Measurements from ENCODE around the gene SH3YL1. TPM values are rescaled to one million over a fixed set of nuclear protein-coding genes. Genes with fewer than 3 reads are reported as not detected.
A peak's percentile ranks its signal among the peaks of the same experiment; 100 is the strongest.

SH3YL1 gene
- total and polyA plus RNA-seq, 4 experiments from 2014 or later = 38.0 to 71.4 (median 55.4) TPM

- Histone ChIP-seq H3K27ac (ENCODE audit: low read depth, low read length) (peak overlapping the region; percentile 85), H3K27me3 (ENCODE audit: insufficient read depth, low read length) (no peaks in the 10 kb centered on the region), H3K4me3 (ENCODE audit: low read length in 2 of 2) (peak overlapping the region in 1 of 2 donors; percentile 75), H3K36me3 (ENCODE audit: insufficient read depth, low read length) (no peaks in the 10 kb centered on the region), H3K9me3 (ENCODE audit: control insufficient read depth in 1 of 2, low read length in 2 of 2) (no peaks in the 10 kb centered on the region), H3K4me1 (ENCODE audit: insufficient read depth, low read length) (peaks cover 41% of the 10 kb centered on the region)
- Mint-ChIP-seq H3K27me3 (no peaks in the 10 kb centered on the region), H3K4me1 (peaks cover 16 to 56% (median 32%) of the 10 kb centered on the region in 4 donors), H3K9me3 (peaks cover 0 to 13% (median 4%) of the 10 kb centered on the region in 8 donors), H3K36me3 (peaks cover 18 to 26% of the 10 kb centered on the region in 2 donors), H3K27ac (peak overlapping the region; percentile 91 to 96 (median 93)), H3K4me3 (peak overlapping the region; percentile 74 to 96 (median 83))
- ChIA-PET POLR2A (ENCODE audit: partially characterized antibody) (interaction anchor here (0.7 kb wide), 1 partner anchor 166 kb away, joined by 3 read pairs; no protein-coding TSS in a partner anchor), CTCF (ENCODE audit: partially characterized antibody) (interaction anchor here (0.8 kb wide), 1 partner anchor 373 kb away, joined by 3 read pairs; no protein-coding TSS in a partner anchor)
- intact Hi-C loops (cut with micrococcal nuclease) = no loop called here
- DNase-seq = peak in 2 of 5 donors; percentile 8
These were observed 652 bp downstream of the SH3YL1 start for GRCh38 chr2:263022-263738.

GRCh38 chr2:262117-262516 lies 1.7 kb downstream of the SH3YL1 start:
- peak overlapping the region in 5 of 8 donors; percentile 41 to 94 (median 63) for H3K4me3 Mint-ChIP-seq
- POLR2A ChIA-PET (ENCODE audit: partially characterized antibody) = no interaction called here

DNA sequence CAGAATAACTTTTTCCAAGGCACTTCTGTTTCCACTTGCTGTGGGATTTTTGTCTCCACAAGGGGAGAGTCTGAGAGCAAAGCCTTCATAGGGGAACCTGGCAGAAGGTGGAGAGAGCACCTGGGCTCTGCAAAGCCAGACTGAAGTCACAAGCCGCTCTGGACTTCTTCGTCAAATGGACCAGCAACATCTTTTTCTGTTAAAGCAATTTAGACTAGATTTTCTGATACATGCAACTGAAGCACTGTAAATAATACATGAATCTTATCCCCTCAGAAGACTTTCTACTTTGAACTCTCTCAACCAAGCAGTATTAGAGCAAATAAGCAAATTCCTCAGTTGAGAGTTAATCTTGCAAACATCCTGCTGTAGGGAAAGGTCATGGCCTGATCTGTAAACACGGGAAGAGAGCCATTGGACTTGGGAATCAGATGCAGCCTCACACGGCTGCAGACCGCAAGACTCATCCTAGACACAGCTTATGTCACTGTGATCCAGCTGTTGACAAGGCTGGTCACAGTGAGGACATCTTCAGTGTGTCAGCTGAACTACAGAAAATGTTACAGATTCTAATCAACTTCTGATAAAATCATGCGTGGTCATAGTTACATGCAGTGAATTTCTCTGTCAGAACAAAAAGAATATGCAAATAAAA lies 3.2 kb downstream of the SH3YL1 start:
- Mint-ChIP-seq H3K27me3 (no peaks in the 10 kb centered on the region), H3K4me3 (no peak overlapping the region), H3K27ac (peak overlapping the region in 3 of 7 donors; percentile 13 to 51 (median 15)), H3K9me3 (peaks cover 0 to 18% (median 8%) of the 10 kb centered on the region in 8 donors), H3K36me3 (peaks cover 14 to 23% of the 10 kb centered on the region in 2 donors), H3K4me1 (peaks cover 2 to 30% (median 14%) of the 10 kb centered on the region in 4 donors)
- Histone ChIP-seq H3K4me3 (ENCODE audit: low read length in 2 of 2) (no peak overlapping the region), H3K36me3 (ENCODE audit: insufficient read depth, low read length) (no peaks in the 10 kb centered on the region), H3K27ac (ENCODE audit: low read depth, low read length) (no peak overlapping the region), H3K9me3 (ENCODE audit: control insufficient read depth in 1 of 2, low read length in 2 of 2) (no peaks in the 10 kb centered on the region), H3K4me1 (ENCODE audit: insufficient read depth, low read length) (peaks cover 17% of the 10 kb centered on the region), H3K27me3 (ENCODE audit: insufficient read depth, low read length) (no peaks in the 10 kb centered on the region)
- ChIA-PET POLR2A (ENCODE audit: partially characterized antibody) (no interaction called here), CTCF (ENCODE audit: partially characterized antibody) (interaction anchor here (1.3 kb wide), 1 partner anchor 375 kb away, joined by 3 read pairs; no protein-coding TSS in a partner anchor)
- no peak for DNase-seq
- intact Hi-C loops (cut with micrococcal nuclease) = no loop called here

More at GRCh38 chr2:262117-262516, 1.7 kb downstream of the SH3YL1 start:
- H3K4me1 ChIP-seq (ENCODE audit: insufficient read depth, low read length) = peaks cover 31% of the 10 kb centered on the region
- peaks cover 0 to 18% (median 7%) of the 10 kb centered on the region in 8 donors for H3K9me3 Mint-ChIP-seq
- H3K27me3 Mint-ChIP-seq = no peaks in the 10 kb centered on the region
- no peak overlapping the region for H3K4me3 ChIP-seq (ENCODE audit: low read length in 2 of 2)
- no peaks in the 10 kb centered on the region for H3K27me3 ChIP-seq (ENCODE audit: insufficient read depth, low read length)
- no peaks in the 10 kb centered on the region for H3K9me3 ChIP-seq (ENCODE audit: control insufficient read depth in 1 of 2, low read length in 2 of 2)
- intact Hi-C loops (cut with micrococcal nuclease) = no loop called here
- peaks cover 14 to 25% of the 10 kb centered on the region in 2 donors for H3K36me3 Mint-ChIP-seq
- no peak for DNase-seq
- H3K27ac ChIP-seq (ENCODE audit: low read depth, low read length) = no peak overlapping the region
- no peaks in the 10 kb centered on the region for H3K36me3 ChIP-seq (ENCODE audit: insufficient read depth, low read length)
- peak overlapping the region in 6 of 7 donors; percentile 24 to 96 (median 80) for H3K27ac Mint-ChIP-seq
- CTCF ChIA-PET (ENCODE audit: partially characterized antibody) = interaction anchor here (0.8 to 1.4 kb wide), 6 partner anchors 15 to 376 kb away, joined by 3 to 6 read pairs (median 4); no protein-coding TSS in a partner anchor
- H3K4me1 Mint-ChIP-seq = peaks cover 10 to 45% (median 25%) of the 10 kb centered on the region in 4 donors

- H3K27me3 ChIP-seq (ENCODE audit: insufficient read depth, low read length) = no peaks in the 10 kb centered on the region
- peaks cover 0 to 18% (median 8%) of the 10 kb centered on the region in 8 donors for H3K9me3 Mint-ChIP-seq
- peaks cover 12% of the 10 kb centered on the region for H3K4me1 ChIP-seq (ENCODE audit: insufficient read depth, low read length)
- H3K9me3 ChIP-seq (ENCODE audit: control insufficient read depth in 1 of 2, low read length in 2 of 2) = no peaks in the 10 kb centered on the region
- H3K4me3 ChIP-seq (ENCODE audit: low read length in 2 of 2) = no peak overlapping the region
- no peaks in the 10 kb centered on the region for H3K27me3 Mint-ChIP-seq
- POLR2A ChIA-PET (ENCODE audit: partially characterized antibody) = no interaction called here
- no peak overlapping the region for H3K4me3 Mint-ChIP-seq
- H3K36me3 Mint-ChIP-seq = peaks cover 14 to 19% of the 10 kb centered on the region in 2 donors
- intact Hi-C loops (cut with micrococcal nuclease) = no loop called here
- H3K27ac ChIP-seq (ENCODE audit: low read depth, low read length) = no peak overlapping the region
- CTCF ChIA-PET (ENCODE audit: partially characterized antibody) = no interaction called here
- peaks cover 0 to 24% (median 9%) of the 10 kb centered on the region in 4 donors for H3K4me1 Mint-ChIP-seq
- DNase-seq = no peak
- no peak overlapping the region for H3K27ac Mint-ChIP-seq
- no peaks in the 10 kb centered on the region for H3K36me3 ChIP-seq (ENCODE audit: insufficient read depth, low read length)
These were observed 4.0 kb downstream of the SH3YL1 start for GRCh38 chr2:259789-260331.

DNA sequence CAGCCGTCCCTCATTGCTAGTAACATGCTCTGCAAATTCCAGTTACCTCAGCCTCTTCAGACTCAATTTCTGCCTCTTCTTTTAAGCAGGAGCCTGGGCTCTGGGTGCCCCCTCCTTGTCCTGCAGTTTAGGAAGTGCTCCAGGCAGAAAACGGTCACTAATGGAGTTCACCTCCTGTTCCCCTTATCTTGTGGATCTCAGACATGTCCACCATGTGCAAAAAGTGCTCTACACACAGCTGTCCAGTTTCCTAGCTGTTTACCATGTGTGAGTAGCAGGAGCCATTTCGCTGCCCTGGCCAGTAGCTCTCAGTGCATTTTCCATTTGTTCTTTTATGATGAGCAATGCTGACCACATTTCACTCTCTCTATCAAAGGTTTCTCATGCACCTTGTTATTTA lies 4.9 kb downstream of the SH3YL1 start:
- ChIA-PET CTCF (ENCODE audit: partially characterized antibody) (interaction anchor here (0.9 kb wide), 1 partner anchor 12 kb away, joined by 3 read pairs; no protein-coding TSS in a partner anchor), POLR2A (ENCODE audit: partially characterized antibody) (no interaction called here)
- no peak for DNase-seq
- Mint-ChIP-seq H3K36me3 (peaks cover 14 to 15% of the 10 kb centered on the region in 2 donors), H3K4me3 (no peak overlapping the region), H3K27me3 (no peaks in the 10 kb centered on the region), H3K9me3 (peaks cover 0 to 18% (median 8%) of the 10 kb centered on the region in 8 donors), H3K27ac (peak overlapping the region in 1 of 7 donors; percentile 35), H3K4me1 (peaks cover 0 to 24% (median 7%) of the 10 kb centered on the region in 4 donors)
- Histone ChIP-seq H3K4me3 (ENCODE audit: low read length in 2 of 2) (no peak overlapping the region), H3K36me3 (ENCODE audit: insufficient read depth, low read length) (no peaks in the 10 kb centered on the region), H3K27me3 (ENCODE audit: insufficient read depth, low read length) (no peaks in the 10 kb centered on the region), H3K27ac (ENCODE audit: low read depth, low read length) (no peak overlapping the region), H3K9me3 (ENCODE audit: control insufficient read depth in 1 of 2, low read length in 2 of 2) (no peaks in the 10 kb centered on the region), H3K4me1 (ENCODE audit: insufficient read depth, low read length) (peaks cover 12% of the 10 kb centered on the region)
- intact Hi-C loops (cut with micrococcal nuclease) = no loop called here

DNA sequence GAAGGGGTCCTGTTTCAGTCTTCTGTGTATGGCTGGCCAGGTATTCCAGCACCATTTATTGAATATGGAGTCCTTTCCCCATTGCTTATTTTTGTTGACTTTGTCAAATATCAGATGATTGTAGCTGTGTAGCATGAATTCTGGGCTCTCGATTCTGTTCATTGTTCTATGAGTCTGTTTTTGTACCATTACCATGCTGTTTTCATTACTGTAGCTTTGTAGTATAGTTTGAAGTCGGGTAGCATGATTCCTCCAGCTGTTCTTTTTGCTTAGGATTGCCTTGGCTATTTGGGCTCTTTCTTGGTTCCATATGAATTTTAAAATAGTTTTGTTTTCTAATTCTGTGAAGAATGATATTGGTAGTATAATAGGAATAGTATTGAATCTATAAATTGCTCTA lies 6.0 kb downstream of the SH3YL1 start:
- Mint-ChIP-seq H3K9me3 (peaks cover 0 to 18% (median 8%) of the 10 kb centered on the region in 8 donors), H3K36me3 (peaks cover 14 to 15% of the 10 kb centered on the region in 2 donors), H3K27me3 (no peaks in the 10 kb centered on the region), H3K4me1 (peaks cover 0 to 16% (median 6%) of the 10 kb centered on the region in 4 donors), H3K4me3 (no peak overlapping the region), H3K27ac (peak overlapping the region in 1 of 7 donors; percentile 48)
- intact Hi-C loops (cut with micrococcal nuclease) = no loop called here
- CTCF ChIA-PET (ENCODE audit: partially characterized antibody) = interaction anchor here (1.6 to 1.9 kb wide), 2 partner anchors 10 to 379 kb away, joined by 6 to 7 read pairs; no protein-coding TSS in a partner anchor
- no peaks in the 10 kb centered on the region for H3K36me3 ChIP-seq (ENCODE audit: insufficient read depth, low read length)
- no peaks in the 10 kb centered on the region for H3K9me3 ChIP-seq (ENCODE audit: control insufficient read depth in 1 of 2, low read length in 2 of 2)
- no peak overlapping the region for H3K27ac ChIP-seq (ENCODE audit: low read depth, low read length)
- peaks cover 3% of the 10 kb centered on the region for H3K4me1 ChIP-seq (ENCODE audit: insufficient read depth, low read length)
- H3K27me3 ChIP-seq (ENCODE audit: insufficient read depth, low read length) = no peaks in the 10 kb centered on the region
- H3K4me3 ChIP-seq (ENCODE audit: low read length in 2 of 2) = no peak overlapping the region
- no peak for DNase-seq
- POLR2A ChIA-PET (ENCODE audit: partially characterized antibody) = no interaction called here
